Cerebellar nuclear complex (tissue), 1 donor: Measurements from ENCODE around the gene MPRIP.
A peak's percentile ranks its signal among the peaks of the same experiment; 100 is the strongest.

Source experiments
- DNase-seq, 2 experiments: peaks; one replicate each; lab custom pipeline; 2025; lab: John Stamatoyannopoulos, UW

MPRIP gene

GRCh38 chr17:17237026-17237799 lies 195.0 kb downstream of the MPRIP start, which contains the start of gene FLCN:
FLCN (minus strand) TSS chr17:17237168; CDS start chr17:17228137, 9,031 bp downstream.
- peak in 1 of 2 experiments; percentile 78 for DNase-seq

GRCh38 chr17:17239832-17240231 lies 197.6 kb downstream of the MPRIP start:
- DNase-seq: no peak

GRCh38 chr17:17241656-17242055 lies 199.4 kb downstream of the MPRIP start:
- DNase-seq: no peak

GRCh38 chr17:17242246-17242645 lies 200.0 kb downstream of the MPRIP start:
- no peak for DNase-seq
